PC-9 (cell line): ENCODE data around the gene SRPK1.

Experiments used
- EZH2 ChIP-seq: fragments of 200-600 bp; sonication (generic); IDR thresholded peaks from 2 replicates; pipeline ENCODE4 v1.8.0; 2017; ENCODE audit warnings: antibody characterized with exemption, low read depth
- TF ChIP-seq, protein P1 (sequence below): fragments of 200-600 bp; sonication (generic); conservative IDR thresholded peaks from 2 replicates; pipeline ENCODE4 v1.6.1; 2017; ENCODE audit warnings: mixed run types, antibody characterized with exemption, mild to moderate bottlenecking, moderate library complexity

DNA sequence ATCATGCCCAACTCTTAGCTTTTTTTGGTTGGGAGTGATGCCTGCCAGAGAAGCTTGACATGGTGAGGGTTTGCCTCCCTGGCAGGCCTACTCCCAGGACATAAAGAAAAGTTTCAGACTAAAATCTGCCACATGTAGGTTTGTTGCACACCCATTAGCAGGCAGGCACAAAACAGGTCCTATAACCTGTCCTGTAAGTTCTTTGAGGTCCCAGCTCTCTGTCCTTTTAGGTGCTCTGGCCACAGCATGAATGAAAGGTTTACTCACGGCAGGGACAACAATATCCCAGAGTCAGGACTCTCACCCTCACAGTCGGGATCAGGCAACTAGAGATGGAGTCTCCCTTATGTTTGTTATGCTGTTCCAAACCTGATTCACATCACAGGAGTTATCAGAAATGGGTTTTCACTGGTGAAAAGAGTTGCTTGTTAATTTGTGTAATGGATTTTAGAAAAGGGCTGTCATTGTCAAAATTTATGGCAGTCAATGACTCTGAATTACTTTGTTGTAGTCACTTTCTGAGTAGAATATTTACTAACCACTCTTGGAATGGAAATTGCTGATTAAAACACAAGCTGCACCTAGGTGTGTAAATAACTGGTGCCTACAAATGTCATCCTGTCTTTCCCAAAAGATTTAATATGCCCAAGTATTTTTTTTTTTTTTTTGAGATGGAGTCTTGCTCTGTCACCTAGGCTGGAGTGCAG, 5.8 kb upstream of the SRPK1 start:
- TF ChIP-seq, protein P1, sequence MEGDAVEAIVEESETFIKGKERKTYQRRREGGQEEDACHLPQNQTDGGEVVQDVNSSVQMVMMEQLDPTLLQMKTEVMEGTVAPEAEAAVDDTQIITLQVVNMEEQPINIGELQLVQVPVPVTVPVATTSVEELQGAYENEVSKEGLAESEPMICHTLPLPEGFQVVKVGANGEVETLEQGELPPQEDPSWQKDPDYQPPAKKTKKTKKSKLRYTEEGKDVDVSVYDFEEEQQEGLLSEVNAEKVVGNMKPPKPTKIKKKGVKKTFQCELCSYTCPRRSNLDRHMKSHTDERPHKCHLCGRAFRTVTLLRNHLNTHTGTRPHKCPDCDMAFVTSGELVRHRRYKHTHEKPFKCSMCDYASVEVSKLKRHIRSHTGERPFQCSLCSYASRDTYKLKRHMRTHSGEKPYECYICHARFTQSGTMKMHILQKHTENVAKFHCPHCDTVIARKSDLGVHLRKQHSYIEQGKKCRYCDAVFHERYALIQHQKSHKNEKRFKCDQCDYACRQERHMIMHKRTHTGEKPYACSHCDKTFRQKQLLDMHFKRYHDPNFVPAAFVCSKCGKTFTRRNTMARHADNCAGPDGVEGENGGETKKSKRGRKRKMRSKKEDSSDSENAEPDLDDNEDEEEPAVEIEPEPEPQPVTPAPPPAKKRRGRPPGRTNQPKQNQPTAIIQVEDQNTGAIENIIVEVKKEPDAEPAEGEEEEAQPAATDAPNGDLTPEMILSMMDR: no peak
- no peak for TF ChIP-seq EZH2
